Astrocyte of the cerebellum (primary cell): ENCODE data around the gene TARBP2.
A peak's percentile ranks its signal among the peaks of the same experiment; 100 is the strongest.
"Not testable (repeated sequence)": the region's sequence is repeated elsewhere in the genome, so short reads cannot be mapped to it uniquely, and the experiment has no call there.

Experiments used
- DNase-seq: peaks from one replicate; pipeline ENCODE4 v3.0.0-alpha.2; 2011; ENCODE audit warnings: low read depth
- H3K4me3 ChIP-seq: 2 replicates; pipeline ENCODE4 v1.5.1; 2011; ENCODE audit warnings: mild to moderate bottlenecking, low read depth, low read length, moderate library complexity
- CTCF ChIP-seq: IDR thresholded peaks from 2 replicates; pipeline ENCODE4 v1.5.1; 2012; ENCODE audit warnings: low read length, low read depth, moderate library complexity, mild to moderate bottlenecking; ENCODE audit errors: missing control alignments
- in situ Hi-C: cut with HindIII; loops from 2 replicates; pipeline ENCODE4 v1.10.0; 2017; ENCODE audit warnings: low sequenced_read_pairs

TARBP2 gene

DNA sequence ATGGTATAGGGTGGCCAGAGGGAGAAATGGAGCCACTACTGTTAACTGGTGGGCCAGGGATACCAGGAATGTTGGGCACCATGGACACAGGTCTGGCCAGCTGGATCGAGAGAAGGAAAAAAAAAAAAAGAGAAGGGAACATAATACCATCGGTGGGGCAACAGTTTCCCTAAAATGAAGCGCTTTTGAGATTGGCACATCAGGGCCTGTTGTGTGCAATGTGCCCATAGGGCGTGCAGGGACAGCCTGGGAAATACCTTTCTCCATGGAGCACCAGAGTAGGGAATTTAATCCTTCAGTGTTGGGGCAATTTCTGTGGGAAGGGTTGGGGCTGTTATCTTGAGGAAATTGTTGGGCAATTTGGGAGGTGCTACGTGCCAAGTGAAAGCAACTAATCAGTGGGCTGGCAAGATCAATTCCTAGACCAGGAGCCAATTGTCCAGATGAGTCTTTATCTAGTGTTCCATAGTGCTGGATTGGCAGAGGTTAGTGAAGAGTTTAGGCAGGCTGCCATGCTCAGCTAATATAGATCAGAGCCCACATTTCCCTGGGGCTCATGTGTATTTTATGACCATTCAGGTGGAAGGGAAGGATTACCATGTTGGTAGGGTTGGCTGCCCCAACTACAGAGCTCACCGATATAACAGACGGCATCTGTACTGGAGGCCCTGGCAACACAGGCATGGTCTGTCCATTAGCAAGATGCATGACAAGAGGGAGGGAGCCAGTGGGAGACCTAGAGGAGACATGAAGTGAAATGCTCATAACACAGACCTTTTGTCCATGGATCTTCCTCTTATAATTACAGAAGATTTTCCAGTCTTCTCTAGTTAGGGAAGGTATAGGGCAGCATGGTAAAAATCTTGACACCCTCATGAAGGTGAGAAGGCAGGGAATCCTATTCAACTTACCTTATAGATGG lies 31.7 kb downstream of the TARBP2 start:
- in situ Hi-C loops, result no loop called here
- DNase-seq, result no peak

DNA sequence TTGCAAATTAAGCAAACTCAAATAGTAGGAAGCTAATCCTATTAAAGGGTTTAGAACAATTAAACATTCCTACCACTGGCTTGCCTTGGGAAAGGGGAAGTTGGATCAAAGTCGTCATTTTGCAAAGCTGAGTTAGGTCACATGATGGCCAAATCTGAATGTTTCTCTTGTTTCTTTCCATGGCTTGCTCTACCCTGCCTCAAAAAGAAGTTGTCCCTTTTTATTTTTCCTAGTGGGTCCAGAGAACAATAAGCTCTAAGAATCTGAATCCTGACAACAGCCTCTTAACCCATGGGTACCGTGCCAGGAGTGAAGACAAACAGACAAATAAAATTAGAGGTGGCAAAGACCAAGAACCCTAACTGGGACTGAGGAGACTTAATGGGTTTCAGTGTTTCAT lies 32.4 kb downstream of the TARBP2 start:
- no peak for TF ChIP-seq CTCF
- DNase-seq, result no peak
- in situ Hi-C loops, result no loop called here

More for the DNA sequence above, 31.7 kb downstream of the TARBP2 start:
- no peak overlapping the region for H3K4me3 ChIP-seq
- no peak for TF ChIP-seq CTCF

DNA sequence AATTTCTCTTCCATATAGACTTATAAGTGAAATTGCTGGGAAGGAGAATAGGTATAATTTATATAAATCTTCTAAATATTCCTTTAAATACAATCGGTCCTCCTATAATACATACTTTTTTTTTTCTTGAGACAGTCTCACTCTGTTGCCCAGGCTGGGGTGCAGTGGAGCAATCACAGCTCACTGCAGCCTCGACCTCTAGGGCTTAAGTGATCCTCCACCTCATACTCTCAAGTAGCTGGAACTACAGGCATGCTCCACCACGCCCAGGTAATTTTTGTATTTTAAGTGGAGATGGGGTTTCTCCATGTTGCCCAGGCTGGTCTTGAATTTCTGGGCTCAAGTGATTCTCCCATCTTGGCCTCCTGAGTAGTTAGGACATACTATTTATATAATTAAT lies 35.9 kb downstream of the TARBP2 start:
- no peak for TF ChIP-seq CTCF
- in situ Hi-C loops, result no loop called here

More for the DNA sequence above, 32.4 kb downstream of the TARBP2 start:
- no peak overlapping the region for H3K4me3 ChIP-seq

GRCh38 chr12:53538209-53538689 lies 37.2 kb downstream of the TARBP2 start:
- in situ Hi-C loops, result no loop called here

More for the DNA sequence above, 35.9 kb downstream of the TARBP2 start:
- DNase-seq, result no peak
- H3K4me3 ChIP-seq, result no peak overlapping the region

GRCh38 chr12:53539526-53539925 lies 38.4 kb downstream of the TARBP2 start:
- in situ Hi-C loops, result no loop called here
- no peak for DNase-seq
- no peak overlapping the region for H3K4me3 ChIP-seq
- TF ChIP-seq CTCF, result no peak

More at GRCh38 chr12:53538209-53538689, 37.2 kb downstream of the TARBP2 start:
- DNase-seq, result no peak
- H3K4me3 ChIP-seq, result no peak overlapping the region
- no peak for TF ChIP-seq CTCF

DNA sequence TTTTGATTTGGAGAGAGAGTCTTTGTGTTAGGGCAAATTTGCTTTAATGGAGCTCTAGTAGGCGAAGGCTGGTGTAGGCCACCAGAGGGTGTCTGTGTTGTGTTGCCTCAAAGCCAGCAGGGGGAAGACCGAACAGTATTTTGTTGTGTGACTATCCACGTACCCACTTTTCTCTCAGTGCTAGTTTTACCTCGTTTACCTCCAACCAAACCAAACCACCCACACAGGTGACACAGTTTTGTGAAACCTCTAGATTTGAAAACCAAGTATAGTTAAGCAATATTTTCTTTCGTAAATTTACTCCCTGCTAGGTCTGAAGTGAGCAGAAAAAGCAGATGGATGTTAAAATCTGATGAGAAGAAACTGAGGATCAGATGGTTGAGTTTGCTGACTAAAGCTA lies 42.5 kb downstream of the TARBP2 start:
- TF ChIP-seq CTCF, result peak; percentile 96
- no peak overlapping the region for H3K4me3 ChIP-seq
- in situ Hi-C loops, result no loop called here
- peak; percentile 63 for DNase-seq

- in situ Hi-C loops, DNase-seq, H3K4me3 ChIP-seq: not testable (repeated sequence)
Observed at GRCh38 chr12:53548354-53548753, 47.3 kb downstream of the TARBP2 start.

DNA sequence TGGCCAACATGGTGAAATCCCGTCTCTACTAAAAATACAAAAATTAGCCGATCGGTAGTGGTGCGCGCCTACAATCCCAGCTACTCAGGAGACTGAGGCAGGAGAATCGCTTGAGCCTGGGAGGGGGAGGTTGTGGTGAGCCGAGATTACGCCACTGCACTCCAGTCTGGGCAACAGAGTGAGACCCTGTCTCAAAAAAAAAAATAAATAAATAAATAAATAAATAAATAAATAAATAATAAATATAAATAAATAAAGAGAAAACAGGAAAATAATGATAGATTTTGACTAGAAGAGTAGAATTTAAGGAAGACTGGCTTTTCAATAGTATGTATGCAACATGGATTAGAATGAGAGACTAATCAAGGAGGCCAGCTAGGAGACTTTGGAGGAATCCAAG lies 49.0 kb downstream of the TARBP2 start:
- DNase-seq, H3K4me3 ChIP-seq: not testable (repeated sequence)
- in situ Hi-C loops, result loop anchor here (25.0 kb wide), 1 partner anchor 112 kb away; no protein-coding TSS in a partner anchor
